NCI-H510A (cell line): ENCODE measurements around the gene RNASEL.
"Not testable (repeated sequence)": the region's sequence is repeated elsewhere in the genome, so short reads cannot be mapped to it uniquely, and the experiment has no call there.

Experiments used
- DNase-seq: peaks from one replicate; lab custom pipeline; 2025; lab: John Stamatoyannopoulos, UW

Gene RNASEL

GRCh38 chr1:182588500-182589396 is at the start of gene RNASEL:
TSS of gene RNASEL (minus strand) at chr1:182589256. CDS start at chr1:182586806, 2,450 bp downstream.
- DNase-seq: no peak

- no peak for DNase-seq
Observed at GRCh38 chr1:182637769-182638168, 48.7 kb upstream of the RNASEL start.

DNA sequence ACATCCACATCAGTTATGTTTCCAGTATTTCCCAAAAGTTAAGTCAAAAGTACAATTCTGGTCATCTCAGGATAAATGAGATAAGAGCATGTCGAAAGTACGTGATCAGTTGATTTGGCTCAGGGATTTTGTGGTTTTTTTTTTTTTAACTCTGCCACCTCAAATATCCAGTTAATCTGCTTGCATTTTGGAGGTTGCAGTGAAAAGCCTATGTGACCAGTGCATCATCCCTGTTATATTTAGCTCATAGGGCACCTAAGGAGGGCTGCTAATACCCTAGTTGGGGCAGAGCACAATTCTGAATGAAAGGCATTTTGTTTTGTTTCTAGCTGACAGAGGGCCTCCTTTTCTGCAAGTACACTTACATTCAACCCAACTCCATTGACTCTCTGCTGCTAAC is 46.8 kb upstream of the RNASEL start:
- no peak for DNase-seq

DNA sequence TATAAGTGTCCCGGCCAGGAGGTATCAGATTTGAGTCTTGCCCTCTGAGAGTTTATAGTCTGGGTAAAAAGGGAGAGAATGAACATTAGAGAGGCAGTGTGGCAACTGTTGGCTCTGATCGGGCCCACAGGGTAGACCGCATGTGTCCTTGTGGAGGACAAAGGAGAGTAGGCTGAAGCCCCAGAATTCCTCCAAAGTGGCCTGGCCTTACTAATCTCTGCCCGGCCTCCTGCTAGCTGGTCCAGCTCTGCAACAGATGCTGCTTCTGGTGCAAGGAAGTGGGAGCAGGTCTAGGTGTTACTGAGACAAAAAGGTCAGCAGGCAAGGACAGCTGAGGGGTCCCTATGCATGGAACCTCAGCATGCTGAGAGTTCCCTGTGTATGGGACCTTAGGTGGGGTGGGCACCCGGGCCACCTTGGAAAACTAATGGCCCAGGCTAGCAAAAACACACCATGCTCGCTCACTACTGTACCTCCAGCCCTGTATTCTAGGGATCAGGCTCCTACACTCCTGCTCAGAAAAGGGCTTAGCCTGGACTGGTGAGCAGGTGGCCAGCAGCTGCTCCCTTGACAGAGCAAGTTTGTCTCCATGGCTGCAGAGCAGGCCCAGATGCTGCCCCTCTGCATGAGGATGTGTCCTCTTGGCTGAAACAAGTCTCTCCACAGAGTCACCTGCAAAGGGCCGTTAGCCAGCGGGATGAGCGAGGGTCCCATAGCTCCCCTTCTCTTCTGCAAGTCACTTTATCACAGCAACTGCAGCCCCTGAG is 45.4 kb upstream of the RNASEL start:
- DNase-seq: peak; percentile 56

DNA sequence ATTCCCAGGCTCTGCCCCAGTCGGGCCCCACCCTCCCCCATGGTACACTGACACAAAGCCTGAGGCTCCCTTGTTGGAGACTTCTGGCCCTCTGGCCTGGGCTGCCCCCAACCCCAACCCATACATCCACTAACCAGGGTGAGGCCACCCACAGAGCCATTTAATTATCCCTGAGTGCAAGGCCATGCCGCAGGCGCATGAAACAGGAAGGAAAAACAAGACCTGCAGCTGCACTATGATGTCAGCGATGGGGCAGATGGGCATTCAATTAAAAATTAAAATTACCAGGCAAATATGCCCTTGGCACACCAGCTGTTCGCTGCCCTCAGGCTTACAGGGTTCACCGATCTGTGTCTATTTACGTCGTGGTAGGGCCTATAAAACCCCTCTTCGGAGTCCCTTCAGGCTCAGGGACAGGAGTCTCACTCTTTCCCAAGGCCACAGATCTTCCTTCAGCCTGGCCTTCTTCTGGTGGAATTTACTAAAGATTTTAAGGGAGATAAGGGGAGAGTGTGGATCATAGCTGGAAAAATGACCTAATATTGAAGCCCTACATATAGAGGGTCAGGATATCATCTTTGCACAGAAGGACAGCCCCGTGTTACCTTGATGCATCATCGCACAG is 44.7 kb upstream of the RNASEL start:
- DNase-seq: peak; percentile 80

DNA sequence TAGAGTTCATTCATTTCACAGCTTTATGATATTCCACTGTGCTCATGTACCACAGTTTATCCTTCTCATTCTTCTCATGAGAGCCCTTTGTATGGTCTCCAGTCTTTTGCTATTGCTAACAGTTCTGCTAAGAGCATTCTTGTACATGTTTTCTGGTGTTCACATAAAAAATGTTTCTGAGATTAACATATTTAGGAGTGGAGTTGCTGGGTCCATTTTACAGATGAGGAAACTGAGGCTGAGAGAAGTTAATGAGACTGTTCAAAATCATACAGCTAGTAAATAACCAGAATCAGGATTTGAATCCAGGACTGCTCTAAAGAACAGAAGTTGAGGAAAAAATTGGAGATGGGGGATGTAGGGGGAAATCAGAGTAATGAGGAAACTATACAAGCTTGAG is 44.0 kb upstream of the RNASEL start:
- DNase-seq: no peak

DNA sequence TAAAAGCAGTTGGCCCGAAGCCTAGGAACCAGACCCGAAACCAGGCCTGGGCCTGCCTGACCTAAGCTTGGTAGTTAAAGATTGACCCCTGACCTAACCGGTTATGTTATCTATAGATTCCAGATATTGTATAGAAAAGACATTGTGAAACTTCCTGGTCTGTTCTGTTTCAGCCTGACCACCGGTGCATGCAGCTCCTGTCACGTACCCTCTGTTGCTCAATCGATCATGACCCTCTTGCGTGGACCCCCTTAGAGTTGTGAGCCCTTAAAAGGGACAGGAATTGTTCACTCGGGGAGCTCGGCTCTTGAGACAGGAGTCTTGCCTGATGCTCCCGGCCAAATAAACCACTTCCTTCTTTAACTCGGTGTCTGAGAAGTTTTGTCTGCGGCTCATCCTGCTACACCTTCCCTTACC is 43.4 kb upstream of the RNASEL start:
- not testable (repeated sequence) for DNase-seq

GRCh38 chr1:182631954-182632353 is 42.9 kb upstream of the RNASEL start:
- DNase-seq: no peak

- DNase-seq: no peak
Observed at GRCh38 chr1:182631053-182631677, 42.1 kb upstream of the RNASEL start.

DNA sequence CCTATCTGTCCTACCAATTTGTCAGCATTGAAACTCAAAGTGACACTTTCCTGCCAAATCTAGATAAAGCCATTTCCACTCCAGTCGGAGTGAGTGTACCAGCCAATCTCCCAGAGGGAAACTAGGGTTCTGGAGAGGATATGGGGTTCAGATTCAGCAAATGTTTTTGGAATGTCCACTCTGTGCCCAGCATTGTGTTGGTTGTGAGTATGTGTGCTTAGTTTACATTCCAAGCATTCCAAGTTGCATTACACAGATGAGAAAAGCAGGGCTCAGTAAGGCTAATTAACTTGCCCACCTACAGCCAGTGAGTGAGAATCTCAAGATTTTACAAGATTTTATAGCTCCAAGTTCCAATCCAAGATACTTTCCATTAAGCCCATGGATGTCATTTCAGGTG is 41.5 kb upstream of the RNASEL start:
- DNase-seq: no peak

- DNase-seq: no peak
Observed at GRCh38 chr1:182629499-182630096, 40.5 kb upstream of the RNASEL start.

- no peak for DNase-seq
Observed at GRCh38 chr1:182629080-182629479, 40.0 kb upstream of the RNASEL start.

- no peak for DNase-seq
Observed at GRCh38 chr1:182628657-182629056, 39.6 kb upstream of the RNASEL start.

GRCh38 chr1:182627622-182628021 is 38.6 kb upstream of the RNASEL start:
- DNase-seq: no peak

DNA sequence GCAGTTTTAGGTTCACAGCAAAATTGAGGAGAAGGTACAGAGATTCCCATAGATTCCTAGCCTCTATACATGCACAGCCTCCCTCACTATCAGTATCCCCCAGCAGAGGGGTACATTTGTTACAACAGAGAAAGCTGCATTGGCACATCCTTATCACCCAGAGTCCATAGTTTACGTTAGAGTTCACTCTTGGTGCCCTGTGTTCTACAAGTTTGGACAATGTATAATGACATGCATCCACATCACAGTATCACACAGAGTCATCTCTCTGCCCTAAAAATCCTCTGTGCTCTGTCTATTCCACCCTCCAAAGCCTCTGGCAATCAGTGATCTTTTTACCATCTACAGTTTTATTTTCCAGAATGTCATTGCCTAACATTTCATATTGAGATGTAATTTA is 37.5 kb upstream of the RNASEL start:
- DNase-seq: no peak

GRCh38 chr1:182625719-182626504 is 36.9 kb upstream of the RNASEL start:
- no peak for DNase-seq

DNA sequence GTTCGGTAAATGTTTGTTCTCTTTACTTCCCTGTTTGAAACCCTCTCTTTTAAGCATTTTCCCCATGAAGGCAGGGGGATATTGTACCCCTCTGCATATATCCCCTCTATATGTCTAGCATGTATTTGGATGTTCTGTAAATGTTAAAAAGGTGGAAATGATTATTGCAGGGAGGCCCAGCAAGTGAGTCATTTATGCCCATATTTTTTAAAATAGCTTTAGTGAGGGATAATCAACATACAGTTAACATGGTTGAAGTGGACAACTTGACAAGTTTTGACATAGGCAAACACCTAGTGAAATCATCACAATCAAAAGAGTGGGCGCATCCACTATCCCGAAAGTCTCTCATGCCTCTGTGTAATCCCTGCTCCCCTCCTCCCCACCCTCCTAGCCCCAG is 36.0 kb upstream of the RNASEL start:
- DNase-seq: no peak

DNA sequence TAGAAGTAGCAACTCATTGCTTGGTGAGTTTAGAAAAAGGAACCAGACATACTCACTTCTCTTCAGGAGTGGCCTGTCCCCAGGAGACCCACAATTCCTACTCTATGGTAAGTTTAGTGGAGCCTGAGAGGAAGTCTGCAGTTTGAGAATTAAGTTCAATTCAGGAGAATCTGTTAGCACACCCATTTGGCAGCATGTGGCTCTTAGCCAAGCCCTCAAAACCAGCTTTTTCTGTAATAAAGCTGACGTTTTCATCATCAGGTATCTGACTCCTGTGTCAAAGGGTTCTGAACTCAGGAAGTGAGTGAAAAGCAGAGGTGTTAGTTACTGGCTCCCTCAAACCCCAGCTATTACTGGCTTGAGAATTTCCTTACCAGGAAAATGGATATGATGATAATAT is 35.5 kb upstream of the RNASEL start:
- no peak for DNase-seq

GRCh38 chr1:182622901-182623528 is 34.0 kb upstream of the RNASEL start:
- DNase-seq: no peak

GRCh38 chr1:182621906-182622305 is 32.9 kb upstream of the RNASEL start:
- no peak for DNase-seq
